ENCODE measurements around the gene PIEZO2. TPM values are rescaled to one million over a fixed set of nuclear protein-coding genes. Genes with fewer than 3 reads are reported as not detected.

The PIEZO2 gene
- total RNA-seq, 1 donor from 2014 or later: 20.4 TPM

GRCh38 chr18:10768221-10768620 lies 381.1 kb downstream of the PIEZO2 start:
- Histone ChIP-seq H3K36me3 (no peaks in the 10 kb centered on the region), H3K4me1 (no peaks in the 10 kb centered on the region), H3K4me3 (no peak overlapping the region), H3K9me3 (no peaks in the 10 kb centered on the region), H3K27ac (no peak overlapping the region), H3K27me3 (no peaks in the 10 kb centered on the region)
- intact Hi-C loops (cut with DNase I): no loop called here
- no peak for TF ChIP-seq CTCF (IDR thresholded peaks at IDR 0.05)
- DNase-seq (no peak), ATAC-seq (no peak)

GRCh38 chr18:10767658-10768057 lies 381.7 kb downstream of the PIEZO2 start:
- no peaks in the 10 kb centered on the region for H3K36me3 ChIP-seq
- intact Hi-C loops (cut with DNase I): no loop called here
- TF ChIP-seq CTCF (IDR thresholded peaks at IDR 0.05): no peak

GRCh38 chr18:10760986-10761385 lies 388.4 kb downstream of the PIEZO2 start:
- TF ChIP-seq CTCF (IDR thresholded peaks at IDR 0.05): no peak
- no peak for ATAC-seq
- Histone ChIP-seq H3K4me1 (no peaks in the 10 kb centered on the region), H3K27me3 (no peaks in the 10 kb centered on the region), H3K27ac (no peak overlapping the region), H3K4me3 (no peak overlapping the region), H3K36me3 (no peaks in the 10 kb centered on the region), H3K9me3 (no peaks in the 10 kb centered on the region)
- no peak for DNase-seq
- intact Hi-C loops (cut with DNase I): no loop called here

More at GRCh38 chr18:10767658-10768057, 381.7 kb downstream of the PIEZO2 start:
- no peak overlapping the region for H3K27ac ChIP-seq
- no peaks in the 10 kb centered on the region for H3K9me3 ChIP-seq
- H3K4me3 ChIP-seq: no peak overlapping the region
- DNase-seq (no peak), ATAC-seq (peak; percentile 9)
- no peaks in the 10 kb centered on the region for H3K4me1 ChIP-seq
- H3K27me3 ChIP-seq: no peaks in the 10 kb centered on the region

- TF ChIP-seq CTCF (IDR thresholded peaks at IDR 0.05): no peak
- DNase-seq (no peak), ATAC-seq (no peak)
- no peak overlapping the region for H3K4me3 ChIP-seq
- no peaks in the 10 kb centered on the region for H3K4me1 ChIP-seq
- H3K9me3 ChIP-seq: no peaks in the 10 kb centered on the region
- H3K27me3 ChIP-seq: no peaks in the 10 kb centered on the region
- no peak overlapping the region for H3K27ac ChIP-seq
- intact Hi-C loops (cut with DNase I): no loop called here
- H3K36me3 ChIP-seq: no peaks in the 10 kb centered on the region
Observed at GRCh38 chr18:10759241-10759640, 390.1 kb downstream of the PIEZO2 start.

- Histone ChIP-seq H3K9me3 (no peaks in the 10 kb centered on the region), H3K27me3 (no peaks in the 10 kb centered on the region), H3K4me3 (no peak overlapping the region), H3K4me1 (no peaks in the 10 kb centered on the region), H3K36me3 (no peaks in the 10 kb centered on the region), H3K27ac (no peak overlapping the region)
- DNase-seq (no peak), ATAC-seq (no peak)
- no peak for TF ChIP-seq CTCF (IDR thresholded peaks at IDR 0.05)
- intact Hi-C loops (cut with DNase I): no loop called here
Observed at GRCh38 chr18:10757946-10758345, 391.4 kb downstream of the PIEZO2 start.

GRCh38 chr18:10757349-10757748 lies 392.0 kb downstream of the PIEZO2 start:
- ATAC-seq: no peak
- intact Hi-C loops (cut with DNase I): no loop called here
- no peak overlapping the region for H3K4me3 ChIP-seq
- no peak overlapping the region for H3K27ac ChIP-seq
- H3K27me3 ChIP-seq: no peaks in the 10 kb centered on the region
- no peak for DNase-seq
- TF ChIP-seq CTCF (IDR thresholded peaks at IDR 0.05): no peak
- H3K9me3 ChIP-seq: no peaks in the 10 kb centered on the region
- H3K36me3 ChIP-seq: no peaks in the 10 kb centered on the region
- H3K4me1 ChIP-seq: no peaks in the 10 kb centered on the region

Measured in upper lobe of right lung (tissue), 1 donor.